ENCODE measurements around the gene SAMD4A.

SAMD4A gene

DNA sequence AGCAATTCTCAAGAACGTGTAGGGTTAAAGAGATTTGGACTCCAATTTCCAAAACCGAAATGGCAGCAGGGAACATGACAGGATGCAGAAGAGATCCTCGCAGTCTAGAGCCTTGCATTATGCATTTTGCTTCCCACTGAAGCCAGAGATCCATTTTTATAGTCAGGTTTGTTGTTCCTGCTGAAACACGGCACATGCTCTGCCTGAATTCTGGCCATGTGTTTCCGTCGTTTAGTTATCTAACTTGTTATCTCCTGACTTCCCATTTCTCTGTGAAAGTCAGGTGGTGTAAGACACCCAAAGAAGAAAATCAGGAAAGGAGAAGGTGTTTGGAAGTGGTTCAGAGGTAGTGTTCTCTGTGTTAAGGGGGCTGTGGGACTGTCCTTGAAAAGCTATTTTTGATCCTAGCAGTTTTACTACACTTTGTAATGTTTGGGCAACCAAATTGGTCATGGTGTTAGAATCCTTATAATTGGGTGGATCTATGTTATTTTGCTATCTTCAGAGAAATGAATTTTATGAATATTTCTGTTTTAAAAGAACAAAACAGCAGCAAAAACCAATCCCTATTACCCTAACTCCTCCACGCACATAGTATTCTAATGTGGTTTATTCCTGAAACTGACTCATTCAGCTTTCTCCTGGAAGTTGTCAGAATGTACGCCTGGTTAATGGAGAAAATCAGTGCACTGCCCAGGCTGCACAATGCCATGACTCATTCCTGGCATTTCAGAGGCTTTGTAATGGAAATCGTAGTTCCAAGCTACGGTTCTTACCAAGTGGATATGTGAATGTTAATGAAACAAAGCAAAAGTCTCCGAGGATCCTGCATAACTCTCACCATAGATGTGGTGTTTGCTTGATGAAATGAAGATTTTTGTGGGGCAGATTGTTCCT is 110.1 kb downstream of the SAMD4A start:
- FAIRE-seq: peak; percentile 94
- DNase-seq (ENCODE audit: low spot score): peak; percentile 69

DNA sequence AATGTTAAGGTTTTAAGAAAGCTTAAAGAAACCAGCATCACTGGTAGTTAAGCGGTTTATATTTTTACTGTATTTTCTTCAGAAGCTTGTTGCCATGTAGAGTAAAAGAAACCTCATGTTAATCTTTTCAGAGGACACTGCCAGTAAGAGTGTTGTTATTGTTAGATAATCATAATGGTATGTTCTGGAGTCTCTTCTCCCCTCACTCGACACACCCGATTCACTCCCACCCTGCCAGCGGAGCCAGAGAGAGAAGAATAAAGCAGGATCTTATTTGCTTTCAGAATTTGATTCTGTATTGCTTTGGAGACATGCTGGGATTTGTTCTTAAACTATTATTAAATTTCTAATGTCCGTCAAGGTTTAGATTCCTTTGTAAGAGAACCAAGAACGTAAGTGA is 113.7 kb downstream of the SAMD4A start:
- DNase-seq (ENCODE audit: low spot score): no peak
- FAIRE-seq: no peak

DNA sequence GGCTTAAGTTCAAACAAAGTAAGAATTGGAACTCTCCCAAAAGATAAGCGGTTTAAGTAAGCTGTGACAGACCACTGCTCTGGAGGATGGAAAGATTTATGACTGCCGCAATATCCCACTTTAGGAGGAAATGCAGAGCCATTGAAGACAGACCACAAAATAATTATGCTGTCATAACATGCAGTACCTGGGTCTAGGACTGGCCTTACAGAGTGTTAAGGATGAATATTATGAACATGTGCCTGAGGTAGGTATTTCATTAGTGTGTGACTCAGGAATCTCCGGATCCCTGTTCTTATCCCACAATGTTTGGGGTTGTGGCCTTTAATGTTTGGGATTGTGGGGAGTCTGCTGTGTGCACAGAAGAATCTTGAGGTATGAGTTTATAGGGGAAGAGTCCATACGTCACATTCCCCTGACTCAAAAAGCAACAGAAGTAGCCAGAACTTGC is 114.9 kb downstream of the SAMD4A start:
- FAIRE-seq (no peak), DNase-seq (ENCODE audit: low spot score) (peak; percentile 14)

DNA sequence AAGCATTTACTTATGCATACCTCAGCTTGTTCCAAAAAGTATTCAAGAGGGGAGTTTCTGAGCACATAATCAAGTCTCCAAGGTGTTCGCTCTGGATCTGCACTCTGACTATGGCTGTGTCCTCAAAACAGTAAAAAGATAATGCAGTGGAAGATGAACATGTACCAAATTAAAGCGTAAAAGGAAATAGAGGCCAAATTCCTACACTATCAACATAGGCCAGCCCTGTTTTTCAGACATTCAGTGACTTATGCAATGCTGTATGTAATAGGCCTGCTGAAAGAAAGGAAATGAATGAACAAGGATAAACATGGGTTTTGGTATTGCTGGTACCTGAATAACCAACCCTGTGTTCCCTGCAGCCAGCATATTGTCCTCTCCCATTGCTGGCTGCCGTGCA is 115.7 kb downstream of the SAMD4A start:
- no peak for DNase-seq (ENCODE audit: low spot score)
- FAIRE-seq: no peak

DNA sequence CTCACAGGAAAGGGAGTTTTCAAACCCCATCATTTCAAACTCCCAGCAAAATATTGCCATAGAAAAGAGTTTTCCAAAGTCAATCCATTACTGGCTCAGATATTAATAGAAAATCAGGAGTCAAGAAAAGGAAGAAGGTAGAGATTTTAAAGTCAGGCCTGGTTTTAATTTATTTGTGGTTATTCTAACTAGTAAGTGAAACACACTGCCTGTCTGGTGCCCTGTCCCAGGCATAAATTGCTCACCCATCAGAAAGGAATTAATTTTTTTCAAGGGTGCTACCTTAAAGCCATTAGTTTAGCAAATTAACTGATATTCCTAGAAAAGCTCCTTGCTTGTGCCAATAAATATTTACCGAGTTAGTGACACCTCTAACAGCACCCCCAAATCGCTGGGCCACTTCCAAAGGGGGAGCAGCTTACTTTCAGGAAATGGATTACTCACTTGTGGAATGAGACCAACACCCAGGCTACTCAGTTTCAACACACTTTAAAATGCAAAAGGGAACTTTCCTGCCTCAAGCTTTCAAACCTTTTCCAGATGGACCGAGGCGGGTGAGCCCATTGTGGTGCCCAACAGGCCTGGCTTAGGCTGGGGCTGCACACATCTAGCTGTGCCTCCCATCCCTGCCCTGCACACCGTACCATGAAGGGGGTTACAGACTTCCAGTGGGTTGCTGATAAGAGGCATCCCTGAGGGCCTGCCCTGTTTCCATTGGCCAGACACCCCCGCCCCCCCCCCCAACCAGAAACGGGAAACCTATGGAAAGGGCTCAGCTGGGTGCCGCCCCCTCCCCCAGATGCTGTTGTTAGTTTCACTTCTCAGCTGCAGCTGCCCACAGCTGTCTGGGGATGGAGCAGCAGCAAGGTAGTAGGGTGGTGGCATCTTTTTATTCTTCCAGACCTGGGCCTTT is 117.2 kb downstream of the SAMD4A start:
- DNase-seq (ENCODE audit: low spot score): no peak

DNA sequence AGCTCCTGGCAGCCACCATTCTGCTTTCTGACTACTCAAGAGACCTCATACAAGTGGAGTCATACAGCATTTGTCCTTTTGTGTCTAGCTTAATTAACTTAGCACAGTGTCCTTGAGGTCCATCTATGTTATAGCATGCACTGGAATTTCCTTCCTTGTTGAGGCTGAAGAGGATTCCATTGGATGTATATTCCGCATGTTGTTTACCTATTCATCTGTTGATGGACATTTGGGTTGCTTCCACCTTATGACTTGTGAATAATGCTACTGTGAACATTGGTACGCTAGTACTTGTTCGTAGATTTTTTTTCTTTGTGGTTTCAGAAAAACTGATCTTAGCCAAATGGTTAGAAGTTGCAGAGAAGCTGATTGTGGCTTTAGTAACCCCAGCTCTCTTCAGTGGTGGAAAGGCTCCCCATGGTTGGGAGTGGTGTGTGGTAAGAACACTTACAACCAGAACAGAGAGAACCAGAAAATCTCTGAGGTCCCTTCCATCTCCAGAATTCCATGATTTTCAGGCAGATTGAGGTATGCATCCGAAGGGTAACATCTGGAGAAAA is 118.4 kb downstream of the SAMD4A start:
- FAIRE-seq (no peak), DNase-seq (ENCODE audit: low spot score) (no peak)

More for the DNA sequence above, 117.2 kb downstream of the SAMD4A start:
- no peak for FAIRE-seq

DNA sequence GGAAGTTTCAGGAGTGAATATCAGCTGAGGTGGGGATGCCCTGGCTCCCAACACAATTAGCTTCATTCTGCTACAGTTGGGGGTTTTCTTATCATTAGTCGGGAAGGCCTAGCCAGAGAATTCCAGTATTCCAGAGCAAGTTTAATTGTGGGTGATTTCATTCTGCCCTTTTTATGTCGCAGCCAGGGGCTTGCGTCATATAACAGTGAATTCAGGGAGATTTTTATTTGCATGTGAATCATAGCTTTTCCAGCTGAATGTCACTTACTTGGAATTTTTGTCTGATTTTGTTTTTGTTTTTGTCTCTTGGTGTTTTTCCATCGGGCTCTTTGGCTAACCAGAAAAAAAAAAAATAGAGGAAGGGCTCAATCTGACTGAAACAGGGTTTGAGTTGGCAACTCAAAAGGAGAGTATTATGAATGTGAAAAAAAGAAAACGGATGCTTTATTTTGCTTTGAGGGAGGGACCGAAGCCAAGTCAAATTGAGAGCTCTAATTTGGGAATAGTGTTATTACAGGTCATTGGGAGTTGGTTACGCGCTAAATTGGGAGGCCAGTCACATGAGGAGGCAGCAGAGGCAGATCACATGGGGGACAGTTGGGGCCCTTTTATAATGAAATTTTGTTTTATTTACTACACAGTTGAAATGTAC is 119.4 kb downstream of the SAMD4A start:
- DNase-seq (ENCODE audit: low spot score) (no peak), FAIRE-seq (no peak)

DNA sequence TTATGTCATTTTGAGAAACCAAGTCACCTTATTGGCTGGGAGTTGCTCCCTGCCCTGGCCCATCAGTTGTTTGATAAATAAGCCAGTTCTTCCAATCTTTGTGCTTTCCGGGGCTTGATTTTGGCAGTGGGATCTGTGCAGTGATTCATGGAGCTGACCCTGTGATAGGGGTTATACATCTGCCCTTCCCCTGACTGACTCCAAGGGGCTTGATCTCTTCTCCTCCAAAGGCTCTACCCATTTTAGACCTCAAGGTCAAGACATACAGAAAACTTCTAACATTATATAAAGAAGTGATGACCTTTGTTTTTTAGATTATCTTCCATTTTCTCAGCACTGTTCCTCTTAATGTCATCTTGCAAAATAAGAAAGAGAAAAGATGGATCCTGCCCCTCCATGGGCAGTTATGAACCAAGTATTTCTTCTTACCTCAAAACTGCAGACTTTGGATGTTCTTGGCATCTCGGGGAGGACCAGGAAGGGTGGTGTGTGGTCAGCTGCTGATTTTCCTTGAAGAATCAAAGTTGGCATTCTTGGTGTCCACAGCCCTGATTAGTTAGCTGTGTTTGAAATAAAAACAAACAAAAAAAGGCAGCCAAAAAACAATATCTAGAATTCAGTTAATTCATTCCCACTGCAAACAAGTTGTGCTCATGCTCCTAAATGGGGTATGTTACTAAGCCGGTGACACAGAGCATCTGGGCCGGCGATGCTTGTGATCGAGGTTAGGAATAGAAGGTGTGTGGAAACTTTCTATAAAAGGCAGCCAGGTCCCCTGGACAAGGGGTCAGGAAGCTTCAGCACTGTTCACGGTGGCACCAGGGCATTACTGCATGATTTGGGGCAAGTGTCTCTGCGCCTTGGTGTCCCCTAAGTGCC is 120.2 kb downstream of the SAMD4A start:
- FAIRE-seq (no peak), DNase-seq (ENCODE audit: low spot score) (no peak)

DNA sequence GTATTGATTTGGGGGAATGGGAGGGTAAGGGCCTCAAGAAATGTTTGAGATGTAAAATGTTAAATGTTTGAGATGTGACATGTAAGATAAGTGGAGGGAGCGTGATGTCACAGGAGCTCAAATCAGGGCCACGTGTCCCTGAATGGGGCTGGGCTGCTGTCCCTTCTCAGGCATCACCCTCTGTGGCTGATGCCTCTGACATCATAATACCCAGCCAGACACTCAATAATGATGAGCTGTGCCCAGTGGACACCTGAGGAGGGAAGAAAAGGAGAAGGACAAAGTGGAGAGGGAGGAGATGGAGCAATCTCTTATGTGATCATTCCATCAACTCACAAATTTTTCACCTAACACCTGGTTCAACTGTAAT is 120.8 kb downstream of the SAMD4A start:
- FAIRE-seq (no peak), DNase-seq (ENCODE audit: low spot score) (no peak)

DNA sequence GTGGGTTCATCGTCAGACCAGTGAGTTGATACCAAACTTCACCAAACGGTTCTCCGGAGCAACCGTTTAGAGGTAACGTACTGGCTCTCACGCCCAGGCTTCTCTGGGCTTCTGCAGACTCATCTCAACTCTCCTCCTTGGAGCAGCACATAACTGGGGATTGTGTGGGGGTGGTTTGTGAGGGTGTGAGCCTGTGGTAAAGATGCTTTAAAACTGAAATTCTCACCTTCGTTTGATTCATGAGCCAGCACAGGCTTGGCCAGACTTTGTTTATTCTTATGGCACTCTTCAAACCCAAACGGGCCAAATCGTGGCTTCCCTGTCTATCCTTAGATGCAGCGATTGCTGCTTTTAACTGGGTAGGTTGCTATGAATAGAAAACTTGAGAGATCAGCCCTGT is 121.3 kb downstream of the SAMD4A start:
- FAIRE-seq: no peak
- DNase-seq (ENCODE audit: low spot score): no peak

DNA sequence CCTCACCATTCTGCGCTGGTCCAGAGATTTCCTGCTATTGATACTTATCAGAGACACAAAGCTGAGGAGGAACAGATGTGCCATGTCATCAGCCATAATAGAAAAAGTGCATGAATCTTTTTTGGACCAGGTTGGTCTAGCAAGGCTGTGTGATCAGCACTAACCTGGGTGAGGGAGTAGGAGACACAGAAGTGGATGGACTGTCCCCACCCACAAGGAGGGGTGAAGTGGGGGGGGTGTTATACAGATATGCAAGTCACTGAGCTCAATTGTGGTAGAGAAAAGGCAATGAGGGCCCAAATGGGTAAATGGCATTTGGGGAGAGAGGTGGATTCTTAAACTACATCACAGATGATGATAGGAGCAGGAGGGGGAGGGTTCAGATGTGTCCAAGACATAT is 123.0 kb downstream of the SAMD4A start:
- DNase-seq (ENCODE audit: low spot score): no peak
- FAIRE-seq: no peak

DNA sequence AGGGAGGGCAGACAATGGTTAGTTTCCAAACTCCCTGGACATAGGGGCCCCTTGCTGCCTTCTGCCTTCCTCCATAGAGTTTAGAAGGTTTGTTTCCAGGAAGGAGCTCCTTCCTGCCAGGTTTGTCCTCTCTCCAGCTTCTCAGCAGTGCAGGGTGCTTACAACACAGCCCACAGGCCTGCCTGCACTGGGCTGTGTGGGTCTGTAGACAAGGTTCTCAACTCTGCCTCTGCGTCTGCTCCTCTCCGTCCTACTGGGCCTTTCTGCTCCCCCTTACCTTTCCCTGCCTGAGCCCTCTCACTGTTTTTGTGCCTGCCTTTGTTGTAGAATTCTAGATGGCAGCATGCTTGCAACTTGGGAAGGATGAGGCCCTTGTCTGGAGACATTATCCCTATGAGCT is 124.0 kb downstream of the SAMD4A start:
- FAIRE-seq (no peak), DNase-seq (ENCODE audit: low spot score) (no peak)

DNA sequence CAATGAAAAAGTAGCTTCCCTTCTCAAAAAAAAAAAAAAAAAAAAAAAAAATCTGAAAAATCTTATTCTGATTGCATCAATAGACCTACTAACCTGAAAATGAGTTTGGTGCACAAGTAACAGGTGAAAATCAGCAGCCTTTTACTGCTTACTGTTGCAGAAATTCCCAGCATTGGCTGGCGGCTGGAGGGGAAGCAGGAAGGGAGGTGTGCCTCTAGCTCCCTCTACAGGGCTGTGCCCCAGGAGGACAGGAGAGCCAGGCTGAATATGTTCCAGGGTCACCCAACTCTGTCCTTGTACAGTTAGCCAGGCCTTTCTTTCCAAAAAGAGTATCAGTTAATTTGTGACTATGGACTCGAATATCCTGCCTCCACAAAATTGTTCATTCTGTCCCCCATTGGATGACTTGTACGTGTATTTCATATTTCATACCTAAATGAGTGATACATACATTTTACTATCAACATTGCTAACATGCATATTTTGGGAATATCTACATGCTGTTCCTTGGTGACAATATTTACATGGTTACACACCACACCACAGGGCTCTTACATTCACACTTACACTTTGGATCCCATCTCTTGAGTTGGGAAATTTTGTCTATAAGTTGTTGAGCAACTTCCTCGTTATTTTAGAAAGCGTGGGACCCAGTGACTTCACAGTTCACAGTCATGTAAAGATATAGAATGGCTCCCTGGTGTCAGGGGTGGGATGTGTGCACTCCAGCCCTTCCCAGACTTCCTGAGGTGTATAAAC is 124.8 kb downstream of the SAMD4A start:
- no peak for FAIRE-seq
- peak; percentile 30 for DNase-seq (ENCODE audit: low spot score)

DNA sequence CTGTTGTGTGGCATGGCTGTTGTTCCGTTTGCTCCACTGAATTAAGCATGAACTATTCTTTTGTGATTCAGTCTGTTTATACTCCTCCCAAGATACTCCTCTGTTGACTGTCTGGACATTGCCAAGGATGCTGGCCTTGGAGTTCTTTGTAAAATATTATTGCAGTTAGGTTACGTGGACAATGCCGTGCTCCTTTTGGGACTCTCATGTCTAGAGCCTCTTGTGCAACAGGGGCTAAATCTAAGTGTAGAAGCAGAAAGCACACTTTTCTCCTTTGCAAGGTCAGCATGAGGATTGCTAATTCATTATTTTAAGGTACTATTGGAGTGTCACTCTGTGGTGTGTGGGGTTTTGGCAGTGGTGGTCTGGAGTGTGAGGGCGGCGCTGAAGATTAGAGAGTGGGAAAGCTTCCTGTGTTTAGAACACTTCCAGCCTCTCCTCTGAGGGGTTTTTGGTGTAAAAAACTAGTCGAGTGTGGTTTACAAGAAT is 125.4 kb downstream of the SAMD4A start:
- DNase-seq (ENCODE audit: low spot score): no peak
- no peak for FAIRE-seq

DNA sequence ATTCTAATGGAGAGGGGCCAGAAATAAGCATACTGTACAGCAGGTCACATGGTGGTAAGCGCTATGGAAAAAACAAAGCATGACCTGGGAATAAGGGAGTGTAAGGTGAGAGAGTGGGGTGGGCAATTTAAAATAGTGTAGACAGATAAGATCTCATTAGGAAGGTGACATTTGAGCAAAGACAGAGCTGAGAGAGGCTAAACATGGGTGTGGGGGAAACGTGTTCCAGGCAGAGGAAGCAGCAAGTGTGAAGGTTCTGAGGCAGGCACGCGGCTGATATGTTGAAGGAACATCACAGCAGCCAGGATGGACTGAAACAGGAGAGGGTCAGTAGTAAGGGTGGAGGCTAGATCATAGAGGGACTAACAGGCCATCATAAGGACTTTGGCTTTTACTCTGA is 126.8 kb downstream of the SAMD4A start:
- DNase-seq (ENCODE audit: low spot score) (no peak), FAIRE-seq (no peak)

DNA sequence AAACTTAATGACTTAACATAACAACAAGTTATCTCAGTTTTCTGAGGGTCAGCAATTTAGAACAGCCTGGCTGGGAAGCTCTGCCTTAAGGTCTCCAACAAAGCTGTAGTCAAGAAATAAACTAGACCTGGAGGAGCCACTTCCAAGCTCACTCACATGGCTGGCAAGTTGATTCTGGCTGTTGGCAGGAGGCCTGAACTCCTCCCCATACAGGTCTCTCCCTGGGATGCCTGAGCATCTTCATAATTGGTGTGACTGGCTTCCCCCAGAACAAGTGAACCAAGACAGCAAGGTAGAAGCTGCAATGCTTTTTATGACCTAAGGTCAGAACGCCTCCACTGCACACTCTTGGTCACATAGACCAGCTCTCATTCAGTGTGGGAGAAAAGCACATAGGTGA is 128.3 kb downstream of the SAMD4A start:
- FAIRE-seq: no peak
- DNase-seq (ENCODE audit: low spot score): no peak

DNA sequence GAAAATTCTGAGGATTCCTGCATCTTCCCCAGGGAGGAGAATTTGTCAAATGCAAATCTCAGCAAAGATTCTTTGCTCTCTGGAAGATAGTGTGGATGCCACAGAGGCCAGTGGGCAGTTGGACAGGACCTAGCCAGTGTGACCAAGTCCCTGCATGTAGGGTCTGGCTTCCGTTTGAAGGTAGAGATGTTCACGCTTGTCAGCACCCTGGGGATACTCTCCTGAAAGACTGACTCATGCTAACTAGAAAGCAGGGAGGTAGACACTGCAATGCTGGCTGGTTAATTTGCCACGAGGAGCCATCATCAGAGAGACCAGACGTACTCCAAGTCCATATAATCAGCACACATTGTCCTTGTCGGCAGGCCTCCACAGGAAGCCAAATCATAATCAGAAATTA is 130.1 kb downstream of the SAMD4A start:
- DNase-seq (ENCODE audit: low spot score) (no peak), FAIRE-seq (no peak)

DNA sequence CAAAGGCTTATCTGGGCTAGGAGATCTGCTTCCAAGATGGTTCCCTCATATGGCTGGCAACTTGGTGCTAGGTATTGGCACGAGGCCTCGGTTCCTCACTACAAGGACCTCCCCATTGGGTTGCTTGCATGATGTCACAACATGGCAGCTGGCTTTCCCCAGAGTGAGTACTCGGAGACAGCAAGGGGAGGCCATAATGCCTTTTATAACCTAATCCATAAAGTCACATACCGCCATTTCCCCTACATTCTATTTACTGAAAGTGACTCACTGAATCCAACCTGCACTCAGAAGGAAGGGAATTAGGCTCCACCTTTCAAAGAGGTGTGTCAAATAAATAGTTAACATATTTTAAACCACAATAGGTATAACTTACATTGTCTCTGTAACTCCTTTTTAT is 130.9 kb downstream of the SAMD4A start:
- FAIRE-seq (no peak), DNase-seq (ENCODE audit: low spot score) (no peak)

DNA sequence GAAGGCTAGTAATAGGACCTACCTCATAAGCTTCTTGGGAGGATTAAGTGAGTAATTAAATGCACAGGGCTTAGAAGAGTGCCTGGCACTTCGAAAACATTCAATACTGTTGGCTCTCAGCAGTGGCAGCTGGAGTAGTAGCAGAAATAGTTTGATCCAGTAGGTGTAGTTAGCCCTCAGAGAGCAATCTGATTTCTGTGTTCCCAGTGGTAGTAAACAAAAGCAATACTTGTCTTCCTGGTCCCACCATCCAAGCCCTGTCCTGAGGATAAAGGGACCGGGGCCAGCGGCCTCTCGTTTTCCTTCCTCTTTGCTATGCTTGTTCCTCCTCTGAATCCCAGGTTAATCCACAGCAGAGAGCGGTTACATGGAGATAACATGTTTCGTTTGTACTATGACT is 131.6 kb downstream of the SAMD4A start:
- FAIRE-seq (no peak), DNase-seq (ENCODE audit: low spot score) (no peak)

Measured in RCC 7860 (cell line).